HG03342 (cell line): ENCODE data around the gene OR4C15.

Source experiments
- ATAC-seq: cut with Tn5 transposase; IDR thresholded peaks from one replicate; pipeline ENCODE4 v1.9.1; 2021; ENCODE audit warnings: mild to moderate bottlenecking, moderate library complexity; ENCODE audit not compliant: unreplicated experiment

The OR4C15 gene

DNA sequence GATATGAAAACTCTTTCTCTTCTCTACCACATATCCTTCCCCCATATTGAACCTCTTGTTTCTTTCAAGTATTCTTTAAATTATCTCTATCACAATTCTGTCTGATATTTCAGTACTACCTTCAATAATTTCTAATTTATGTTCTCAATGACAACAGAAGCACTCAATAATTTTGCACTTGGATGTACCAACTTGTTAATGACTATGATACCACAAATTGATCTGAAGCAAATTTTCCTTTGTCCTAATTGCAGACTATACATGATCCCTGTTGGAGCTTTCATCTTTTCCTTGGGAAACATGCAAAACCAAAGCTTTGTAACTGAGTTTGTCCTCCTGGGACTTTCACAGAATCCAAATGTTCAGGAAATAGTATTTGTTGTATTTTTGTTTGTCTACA is at the start of gene OR4C15:
TSS of gene OR4C15 (plus strand) at position 301 of the 400 bp plus-strand sequence. CDS start at position 301, 0 bp downstream.
- no peak for ATAC-seq

DNA sequence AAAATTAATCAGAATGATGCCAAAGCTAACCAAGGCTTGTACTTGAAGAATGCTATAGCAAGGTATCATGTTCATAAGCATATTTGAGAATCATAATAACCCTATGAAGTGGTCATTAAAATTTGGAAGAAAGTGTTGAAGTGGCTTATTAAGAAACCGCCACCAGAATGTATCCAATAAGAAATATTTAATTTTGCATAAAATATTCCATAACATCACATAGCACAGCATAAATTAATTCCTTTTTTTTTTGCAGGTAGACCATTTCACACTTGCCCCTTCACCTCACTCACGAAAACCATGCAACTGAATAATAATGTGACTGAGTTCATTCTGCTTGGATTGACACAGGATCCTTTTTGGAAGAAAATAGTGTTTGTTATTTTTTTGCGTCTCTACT is 17.6 kb downstream of the OR4C15 start, which contains the start of gene OR4C16:
TSS of gene OR4C16 (plus strand) at position 301 of the 400 bp plus-strand sequence. CDS start at position 301, 0 bp downstream.
- ATAC-seq = no peak

DNA sequence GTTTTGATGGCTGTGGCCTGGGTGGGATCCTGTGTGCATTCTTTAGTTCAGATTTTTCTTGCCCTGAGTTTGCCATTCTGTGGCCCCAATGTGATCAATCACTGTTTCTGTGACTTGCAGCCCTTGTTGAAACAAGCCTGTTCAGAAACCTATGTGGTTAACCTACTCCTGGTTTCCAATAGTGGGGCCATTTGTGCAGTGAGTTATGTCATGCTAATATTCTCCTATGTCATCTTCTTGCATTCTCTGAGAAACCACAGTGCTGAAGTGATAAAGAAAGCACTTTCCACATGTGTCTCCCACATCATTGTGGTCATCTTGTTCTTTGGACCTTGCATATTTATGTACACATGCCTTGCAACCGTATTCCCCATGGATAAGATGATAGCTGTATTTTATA is 18.3 kb downstream of the OR4C15 start:
- ATAC-seq = no peak
